Activated CD8-positive, alpha-beta memory T cell treated with anti-CD3 and anti-CD28 coated beads, Interleukin-2, amount 10 ng/mL, durations not matched to agents 7 days and 5 days (primary cell): ENCODE results near the gene SPIRE1. TPM values are rescaled to one million over a fixed set of nuclear protein-coding genes. Genes with fewer than 3 reads are reported as not detected.
"Not testable (repeated sequence)": the region's sequence is repeated elsewhere in the genome, so short reads cannot be mapped to it uniquely, and the experiment has no call there.

ENCODE experiments used
- ATAC-seq: fragments of 150-1000 bp; cut with Tn5 transposase; one replicate; pipeline ENCODE4 v1.10.0; 2021; ENCODE audit warnings: moderate library complexity
- CTCF ChIA-PET: fragments of 350-600 bp; sonication (Branson Sonifier 250); formaldehyde crosslinking; loops from one replicate; lab custom pipeline; 2021; ENCODE audit warnings: antibody characterized with exemption; lab: Charles Lee
- DNase-seq: peaks from one replicate; pipeline ENCODE4 v3.0.0-alpha.2; 2020
- H3K27ac Mint-ChIP-seq: one replicate; pipeline ENCODE4 v1.8.0; 2021; ENCODE audit warnings: mild to moderate bottlenecking, mixed read lengths
- H3K27me3 Mint-ChIP-seq: one replicate; pipeline ENCODE4 v1.8.0; 2021; ENCODE audit warnings: mixed read lengths
- H3K36me3 Mint-ChIP-seq: one replicate; pipeline ENCODE4 v1.8.0; 2021; ENCODE audit warnings: mild to moderate bottlenecking, mixed read lengths
- H3K4me1 Mint-ChIP-seq: one replicate; pipeline ENCODE4 v1.8.0; 2021; ENCODE audit warnings: mixed read lengths
- H3K4me3 Mint-ChIP-seq: one replicate; pipeline ENCODE4 v1.8.0; 2021; ENCODE audit warnings: mild to moderate bottlenecking, moderate library complexity, mixed read lengths
- H3K9me3 Mint-ChIP-seq: one replicate; pipeline ENCODE4 v1.8.0; 2022; ENCODE audit warnings: low read depth, mixed read lengths
- total RNA-seq, 2 experiments: library from RNA; stranded (reverse); gene quantifications; one replicate each; pipeline ENCODE4 v1.2.3, GENCODE V29; 2021

The SPIRE1 gene
- total RNA-seq, 2 experiments from 2014 or later = 3.4 to 9.6 TPM

DNA sequence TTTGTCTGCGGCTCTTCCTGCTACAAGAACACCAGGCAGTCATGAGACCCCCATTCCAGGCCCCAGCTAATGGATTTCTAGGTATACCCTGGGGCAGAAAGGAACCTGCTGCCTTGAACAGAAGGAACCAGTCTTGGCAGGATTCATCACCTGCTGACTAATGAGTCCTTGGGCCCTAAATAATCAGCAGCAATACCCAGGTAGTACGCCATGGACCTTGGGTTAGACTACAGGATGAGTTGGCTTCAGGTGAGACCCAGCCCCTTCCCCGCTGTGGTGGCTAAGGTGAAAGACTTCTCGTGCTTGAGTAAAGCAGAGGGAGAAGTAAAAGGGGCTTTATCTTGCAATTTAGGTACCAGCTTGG lies 105.0 kb downstream of the SPIRE1 start:
- H3K27ac Mint-ChIP-seq = no peak overlapping the region
- H3K4me3 Mint-ChIP-seq = no peak overlapping the region
- no peak for DNase-seq
- peaks cover 9% of the 10 kb centered on the region for H3K9me3 Mint-ChIP-seq
- no peak for ATAC-seq
- CTCF ChIA-PET = no interaction called here
- peaks cover 9% of the 10 kb centered on the region for H3K36me3 Mint-ChIP-seq
- H3K27me3 Mint-ChIP-seq = peaks cover 11% of the 10 kb centered on the region
- no peaks in the 10 kb centered on the region for H3K4me1 Mint-ChIP-seq

GRCh38 chr18:12551943-12552878 lies 105.7 kb downstream of the SPIRE1 start:
- DNase-seq, H3K27ac Mint-ChIP-seq, H3K4me1 Mint-ChIP-seq, H3K36me3 Mint-ChIP-seq, H3K9me3 Mint-ChIP-seq, ATAC-seq, H3K4me3 Mint-ChIP-seq, CTCF ChIA-PET: not testable (repeated sequence)
- H3K27me3 Mint-ChIP-seq = peaks cover 13% of the 10 kb centered on the region

DNA sequence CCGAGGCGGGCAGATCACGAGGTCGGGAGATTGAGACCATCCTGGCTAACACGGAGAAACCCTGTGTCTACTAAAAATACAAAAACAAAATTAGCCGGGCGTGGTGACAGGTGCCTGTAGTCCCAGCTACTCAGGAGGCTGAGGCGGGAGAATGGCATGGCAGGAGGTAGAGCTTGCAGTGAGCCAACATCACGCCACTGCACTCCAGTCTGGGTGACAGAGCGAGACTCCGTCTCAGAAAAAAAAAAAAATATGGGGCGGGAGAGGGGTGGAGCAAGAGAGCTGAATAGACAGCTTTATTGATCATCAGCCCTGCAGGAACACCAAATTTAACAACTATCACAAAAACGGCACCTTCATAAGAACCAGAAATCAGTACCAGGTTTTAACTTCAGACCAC lies 106.4 kb downstream of the SPIRE1 start:
- H3K36me3 Mint-ChIP-seq, H3K4me1 Mint-ChIP-seq, CTCF ChIA-PET, ATAC-seq, H3K9me3 Mint-ChIP-seq, H3K4me3 Mint-ChIP-seq, DNase-seq, H3K27ac Mint-ChIP-seq: not testable (repeated sequence)
- H3K27me3 Mint-ChIP-seq = peaks cover 15% of the 10 kb centered on the region

GRCh38 chr18:12543697-12544096 lies 114.2 kb downstream of the SPIRE1 start:
- Mint-ChIP-seq H3K9me3 (peaks cover 2% of the 10 kb centered on the region), H3K27ac (no peak overlapping the region), H3K27me3 (peaks cover 9% of the 10 kb centered on the region), H3K4me3 (no peak overlapping the region), H3K36me3 (peaks cover 9% of the 10 kb centered on the region), H3K4me1 (peaks cover 19% of the 10 kb centered on the region)
- CTCF ChIA-PET = interaction anchor here (1.0 kb wide), 1 partner anchor 67 kb away, joined by 3 read pairs; no protein-coding TSS in a partner anchor
- no peak for DNase-seq
- peak; percentile 72 for ATAC-seq

GRCh38 chr18:12540751-12541150 lies 117.2 kb downstream of the SPIRE1 start:
- ATAC-seq (no peak), DNase-seq (no peak)
- CTCF ChIA-PET = no interaction called here
- peaks cover 19% of the 10 kb centered on the region for H3K4me1 Mint-ChIP-seq
- H3K9me3 Mint-ChIP-seq = peaks cover 2% of the 10 kb centered on the region
- peaks cover 6% of the 10 kb centered on the region for H3K36me3 Mint-ChIP-seq
- H3K27me3 Mint-ChIP-seq = peaks cover 7% of the 10 kb centered on the region
- H3K4me3 Mint-ChIP-seq = no peak overlapping the region
- H3K27ac Mint-ChIP-seq = no peak overlapping the region

GRCh38 chr18:12539158-12539557 lies 118.7 kb downstream of the SPIRE1 start:
- CTCF ChIA-PET = interaction anchor here (0.7 to 1.3 kb wide), 4 partner anchors 101 to 148 kb away, joined by 3 to 4 read pairs (median 3); no protein-coding TSS in a partner anchor
- H3K36me3 Mint-ChIP-seq, H3K27ac Mint-ChIP-seq, ATAC-seq, H3K4me3 Mint-ChIP-seq, H3K9me3 Mint-ChIP-seq, H3K27me3 Mint-ChIP-seq, DNase-seq: not testable (repeated sequence)
- H3K4me1 Mint-ChIP-seq = peaks cover 16% of the 10 kb centered on the region

DNA sequence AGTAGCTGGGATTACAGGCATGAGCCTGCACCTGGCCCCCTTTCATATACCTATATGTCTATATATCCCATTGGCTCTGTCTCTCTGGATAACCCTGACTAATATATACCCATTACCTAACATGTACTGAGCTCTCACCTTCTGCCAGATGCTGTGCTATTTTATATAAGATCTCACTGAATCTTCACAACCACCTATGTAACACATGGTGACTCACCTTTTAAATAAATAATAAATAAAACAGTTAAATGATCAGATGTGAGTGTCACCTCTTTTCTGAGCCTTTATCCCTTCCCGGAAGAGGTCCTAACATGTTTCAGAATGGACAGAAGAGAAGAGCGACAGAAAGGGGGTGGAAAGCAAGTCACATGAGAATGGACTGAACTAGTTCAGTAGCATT lies 123.1 kb downstream of the SPIRE1 start:
- Mint-ChIP-seq H3K27ac (no peak overlapping the region), H3K4me3 (no peak overlapping the region), H3K27me3 (peaks cover 12% of the 10 kb centered on the region), H3K36me3 (peaks cover 2% of the 10 kb centered on the region), H3K9me3 (no peaks in the 10 kb centered on the region), H3K4me1 (peaks cover under 1% of the 10 kb centered on the region)
- ATAC-seq = no peak
- CTCF ChIA-PET = no interaction called here
- DNase-seq = no peak

DNA sequence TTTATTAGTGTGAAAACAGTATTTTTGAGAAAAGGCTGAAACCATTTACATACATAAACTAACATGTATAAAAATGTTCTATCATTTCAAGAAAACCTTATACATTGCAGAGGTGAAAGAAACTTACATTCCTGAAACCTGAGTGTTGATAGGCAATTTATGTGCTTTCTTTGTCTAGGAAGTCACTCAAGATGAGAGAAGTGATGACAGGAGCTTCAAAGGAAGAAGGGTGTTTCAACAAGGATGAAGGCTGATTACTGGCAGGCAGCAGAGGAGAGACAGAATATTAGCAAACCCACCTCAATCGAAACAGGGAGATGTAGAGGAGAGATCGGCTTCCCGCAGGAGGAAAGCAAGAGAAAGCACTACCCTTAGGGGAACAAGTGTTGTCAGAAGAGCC lies 125.2 kb downstream of the SPIRE1 start:
- no peaks in the 10 kb centered on the region for H3K9me3 Mint-ChIP-seq
- CTCF ChIA-PET = no interaction called here
- H3K4me1 Mint-ChIP-seq = no peaks in the 10 kb centered on the region
- H3K27ac Mint-ChIP-seq = no peak overlapping the region
- H3K36me3 Mint-ChIP-seq = no peaks in the 10 kb centered on the region
- DNase-seq (no peak), ATAC-seq (no peak)
- no peak overlapping the region for H3K4me3 Mint-ChIP-seq
- peaks cover 8% of the 10 kb centered on the region for H3K27me3 Mint-ChIP-seq

DNA sequence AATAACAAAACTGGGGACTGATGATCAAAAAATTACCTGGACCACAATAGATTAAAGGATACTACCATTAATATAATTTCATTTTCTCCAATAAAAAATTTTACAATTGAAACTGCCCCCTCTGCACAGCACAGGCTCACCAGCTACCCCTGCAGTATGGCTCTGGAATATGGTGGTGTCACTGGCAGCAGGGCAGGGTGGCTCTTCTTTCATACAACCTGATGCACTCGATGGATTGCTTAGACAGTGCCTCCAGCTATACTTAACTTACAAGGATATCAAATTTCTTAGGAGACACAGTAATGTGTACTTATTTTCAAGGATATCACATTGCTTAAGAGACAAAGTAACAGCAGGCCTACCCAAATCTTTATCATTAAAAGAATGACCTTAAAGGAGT lies 126.2 kb downstream of the SPIRE1 start:
- Mint-ChIP-seq H3K27ac (no peak overlapping the region), H3K4me1 (no peaks in the 10 kb centered on the region), H3K27me3 (peaks cover 5% of the 10 kb centered on the region), H3K9me3 (no peaks in the 10 kb centered on the region), H3K36me3 (no peaks in the 10 kb centered on the region), H3K4me3 (no peak overlapping the region)
- no peak for DNase-seq
- no peak for ATAC-seq
- CTCF ChIA-PET = interaction anchor here (1.2 kb wide), 1 partner anchor 140 kb away, joined by 3 read pairs; no protein-coding TSS in a partner anchor

DNA sequence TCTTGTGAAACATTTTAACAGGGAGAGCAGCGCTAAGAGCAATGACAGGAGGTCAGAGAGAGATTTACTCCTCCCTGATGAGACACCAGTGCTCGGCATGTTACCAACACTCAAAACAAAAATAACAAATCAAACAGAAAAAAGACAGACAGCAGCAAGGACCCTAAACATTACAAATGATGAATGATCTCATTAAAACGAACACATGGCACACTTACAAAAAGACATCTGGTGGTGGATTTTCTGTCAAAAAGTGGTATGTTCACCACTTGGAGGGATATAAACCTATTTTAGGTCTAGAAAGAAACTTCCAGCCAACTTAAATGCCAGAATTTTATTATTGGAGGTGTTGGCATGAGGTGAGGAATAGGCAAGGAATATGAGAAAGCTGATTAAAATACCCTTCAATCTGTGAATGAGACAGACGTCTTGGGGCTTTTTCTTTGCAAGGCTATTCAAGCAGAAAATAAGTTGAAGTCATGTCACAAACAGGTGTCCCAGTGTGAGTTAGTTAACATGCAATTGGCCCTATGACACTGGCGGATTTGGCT lies 137.4 kb downstream of the SPIRE1 start:
- H3K27me3 Mint-ChIP-seq = peaks cover 6% of the 10 kb centered on the region
- no peak overlapping the region for H3K27ac Mint-ChIP-seq
- H3K36me3 Mint-ChIP-seq = no peaks in the 10 kb centered on the region
- CTCF ChIA-PET = interaction anchor here (1.3 kb wide), 1 partner anchor 129 kb away, joined by 3 read pairs; no protein-coding TSS in a partner anchor
- ATAC-seq (no peak), DNase-seq (no peak)
- H3K9me3 Mint-ChIP-seq = no peaks in the 10 kb centered on the region
- H3K4me1 Mint-ChIP-seq = no peaks in the 10 kb centered on the region
- no peak overlapping the region for H3K4me3 Mint-ChIP-seq

- Mint-ChIP-seq H3K4me1 (no peaks in the 10 kb centered on the region), H3K9me3 (no peaks in the 10 kb centered on the region), H3K27ac (no peak overlapping the region), H3K4me3 (no peak overlapping the region), H3K36me3 (no peaks in the 10 kb centered on the region), H3K27me3 (peaks cover 6% of the 10 kb centered on the region)
- CTCF ChIA-PET = no interaction called here
- no peak for DNase-seq
- no peak for ATAC-seq
Observed at GRCh38 chr18:12518832-12519531, 138.9 kb downstream of the SPIRE1 start.

DNA sequence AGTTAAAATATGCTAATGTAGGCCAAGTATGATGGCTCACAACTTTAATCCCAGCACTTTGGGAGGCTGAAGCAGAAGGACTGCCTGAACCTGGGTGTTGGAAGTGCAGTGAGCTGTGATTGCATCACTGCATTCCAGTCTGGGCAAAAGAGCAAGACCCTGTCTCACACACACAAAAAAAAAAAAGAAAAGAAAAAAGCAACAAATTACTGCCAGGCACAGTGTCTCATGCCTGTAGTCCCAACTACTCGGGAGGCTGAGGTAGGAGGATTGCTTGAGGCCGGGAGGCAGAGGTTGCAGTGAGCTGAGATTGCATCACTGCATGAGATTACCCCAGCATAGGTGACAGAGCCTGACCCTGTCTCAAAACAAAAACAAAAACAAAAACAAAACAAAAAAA lies 139.6 kb downstream of the SPIRE1 start:
- no peak overlapping the region for H3K27ac Mint-ChIP-seq
- ATAC-seq = no peak
- no peak for DNase-seq
- no peaks in the 10 kb centered on the region for H3K4me1 Mint-ChIP-seq
- no peaks in the 10 kb centered on the region for H3K36me3 Mint-ChIP-seq
- H3K9me3 Mint-ChIP-seq = no peaks in the 10 kb centered on the region
- CTCF ChIA-PET = no interaction called here
- H3K27me3 Mint-ChIP-seq = peaks cover 6% of the 10 kb centered on the region
- no peak overlapping the region for H3K4me3 Mint-ChIP-seq

DNA sequence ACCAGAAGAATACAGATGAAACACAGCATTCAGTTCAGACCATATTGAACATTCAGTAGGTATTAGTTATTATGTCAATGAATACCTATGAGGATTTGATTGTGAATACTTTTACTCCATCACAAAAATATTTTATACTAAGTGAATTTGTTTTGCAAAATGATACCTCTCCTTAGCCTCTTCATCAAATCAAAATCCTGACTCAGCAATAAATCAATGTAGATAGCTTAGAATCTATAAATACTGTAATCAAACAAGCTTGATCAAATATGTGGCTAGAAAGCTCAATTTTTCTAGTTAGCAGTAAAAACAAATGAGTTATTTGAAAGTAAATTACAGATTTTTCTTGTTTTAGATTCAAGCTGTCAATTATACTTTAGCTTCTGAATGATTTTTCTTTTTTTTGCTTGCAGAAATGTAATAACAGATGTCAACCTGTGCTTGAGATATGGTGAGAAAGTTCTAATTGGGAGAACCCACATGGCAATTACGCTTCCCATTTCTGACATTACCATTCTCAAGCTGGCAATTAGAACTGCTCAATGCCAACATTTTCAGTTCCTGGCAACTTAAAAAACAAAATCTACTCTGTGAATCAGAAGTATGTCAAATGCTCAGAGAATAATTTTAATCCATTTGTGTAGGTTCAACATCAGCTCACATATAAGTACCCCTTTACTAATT lies 140.6 kb downstream of the SPIRE1 start:
- Mint-ChIP-seq H3K27me3 (peaks cover 6% of the 10 kb centered on the region), H3K36me3 (no peaks in the 10 kb centered on the region), H3K27ac (no peak overlapping the region), H3K9me3 (no peaks in the 10 kb centered on the region), H3K4me3 (no peak overlapping the region), H3K4me1 (no peaks in the 10 kb centered on the region)
- no peak for ATAC-seq
- DNase-seq = no peak
- CTCF ChIA-PET = interaction anchor here (1.1 kb wide), 1 partner anchor 10 kb away, joined by 3 read pairs; no protein-coding TSS in a partner anchor
